ENCODE measurements around the gene CELF2. TPM values are rescaled to one million over a fixed set of nuclear protein-coding genes. Genes with fewer than 3 reads are reported as not detected.
A peak's percentile ranks its signal among the peaks of the same experiment; 100 is the strongest.

Gene CELF2
- total RNA-seq, 4 donors from 2014 or later: 106 to 127 (median 120) TPM

DNA sequence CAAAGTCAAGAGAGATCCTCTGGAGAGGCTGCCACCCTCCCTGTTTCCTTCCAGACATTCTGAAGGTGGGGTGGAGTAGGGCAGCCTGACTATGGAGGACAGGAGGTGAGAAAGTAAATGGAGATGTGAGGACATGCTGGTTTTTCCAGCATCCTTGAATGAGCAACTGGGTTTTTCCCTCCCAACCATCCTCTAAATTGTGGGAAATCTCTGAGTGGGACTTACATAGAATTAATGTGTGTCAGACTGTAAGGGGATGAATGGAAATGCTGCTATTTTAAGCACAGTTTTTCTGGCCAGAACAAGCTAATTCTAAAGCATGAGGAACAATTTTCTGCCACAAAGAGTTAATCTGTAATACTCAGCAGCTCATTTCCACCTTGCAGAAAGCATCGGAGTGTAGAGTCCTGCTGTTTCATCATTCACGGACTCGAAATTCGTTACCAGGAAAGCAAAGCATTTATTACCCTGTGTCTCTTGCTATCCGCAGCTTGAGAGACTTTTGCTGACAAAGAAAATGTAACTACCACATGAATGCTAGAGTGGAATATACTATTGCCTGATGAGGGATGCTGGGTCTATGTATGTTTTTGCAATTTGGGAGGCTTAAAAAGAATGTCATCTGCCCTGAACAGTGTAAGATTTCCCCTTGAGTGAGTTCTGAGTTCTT lies 213.0 kb downstream of the CELF2 start:
- peaks cover 0 to 43% (median 0%) of the 10 kb centered on the region in 3 donors for H3K36me3 ChIP-seq
- peaks cover 0 to 43% (median 12%) of the 10 kb centered on the region in 4 donors for H3K4me1 ChIP-seq
- peak overlapping the region in 1 of 4 donors; percentile 15 for H3K27ac ChIP-seq
- TF ChIP-seq, protein P1, sequence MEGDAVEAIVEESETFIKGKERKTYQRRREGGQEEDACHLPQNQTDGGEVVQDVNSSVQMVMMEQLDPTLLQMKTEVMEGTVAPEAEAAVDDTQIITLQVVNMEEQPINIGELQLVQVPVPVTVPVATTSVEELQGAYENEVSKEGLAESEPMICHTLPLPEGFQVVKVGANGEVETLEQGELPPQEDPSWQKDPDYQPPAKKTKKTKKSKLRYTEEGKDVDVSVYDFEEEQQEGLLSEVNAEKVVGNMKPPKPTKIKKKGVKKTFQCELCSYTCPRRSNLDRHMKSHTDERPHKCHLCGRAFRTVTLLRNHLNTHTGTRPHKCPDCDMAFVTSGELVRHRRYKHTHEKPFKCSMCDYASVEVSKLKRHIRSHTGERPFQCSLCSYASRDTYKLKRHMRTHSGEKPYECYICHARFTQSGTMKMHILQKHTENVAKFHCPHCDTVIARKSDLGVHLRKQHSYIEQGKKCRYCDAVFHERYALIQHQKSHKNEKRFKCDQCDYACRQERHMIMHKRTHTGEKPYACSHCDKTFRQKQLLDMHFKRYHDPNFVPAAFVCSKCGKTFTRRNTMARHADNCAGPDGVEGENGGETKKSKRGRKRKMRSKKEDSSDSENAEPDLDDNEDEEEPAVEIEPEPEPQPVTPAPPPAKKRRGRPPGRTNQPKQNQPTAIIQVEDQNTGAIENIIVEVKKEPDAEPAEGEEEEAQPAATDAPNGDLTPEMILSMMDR (IDR thresholded peaks at IDR 0.05): no peak
- TF ChIP-seq EP300 (IDR thresholded peaks at IDR 0.05) (no peak), POLR2A (IDR thresholded peaks at IDR 0.05) (no peak)
- H3K9me3 ChIP-seq: no peaks in the 10 kb centered on the region
- H3K4me3 ChIP-seq: no peak overlapping the region
- WGBS, 2 donors: 50 to 66% methylated on average over 5 of the region's 5 CpGs
- no peaks in the 10 kb centered on the region for H3K27me3 ChIP-seq
- DNase-seq (ENCODE audit: low spot score in 2 of 2): no peak

DNA sequence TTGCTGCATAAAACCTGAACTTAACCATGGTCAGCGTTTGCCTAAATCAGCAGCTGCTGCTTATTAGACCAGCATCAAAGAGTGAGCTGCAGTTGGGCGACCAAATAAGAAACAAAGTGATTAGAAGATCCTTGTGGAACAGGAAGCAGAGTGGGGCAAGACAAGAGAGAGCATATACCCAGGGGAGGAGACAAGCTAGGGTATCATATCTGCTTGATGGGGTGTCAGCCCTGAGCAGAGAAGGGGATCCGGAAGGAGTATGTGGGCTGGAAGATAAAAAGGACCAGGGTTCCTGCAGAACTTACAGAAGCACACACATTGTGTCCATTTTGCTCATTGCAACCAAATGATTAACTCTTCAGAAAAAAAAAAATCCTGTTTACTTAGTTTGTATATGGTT lies 213.6 kb downstream of the CELF2 start:
- Histone ChIP-seq H3K9me3 (no peaks in the 10 kb centered on the region), H3K4me3 (no peak overlapping the region), H3K4me1 (peaks cover 0 to 44% (median 9%) of the 10 kb centered on the region in 4 donors), H3K27me3 (no peaks in the 10 kb centered on the region), H3K36me3 (peaks cover 0 to 43% (median 0%) of the 10 kb centered on the region in 3 donors), H3K27ac (no peak overlapping the region)
- WGBS, 2 donors: 88 to 93% methylated on average over 3 of the region's 3 CpGs
- no peak for TF ChIP-seq EP300 (IDR thresholded peaks at IDR 0.05)
- TF ChIP-seq, protein P1 (IDR thresholded peaks at IDR 0.05): no peak
- no peak for TF ChIP-seq POLR2A (IDR thresholded peaks at IDR 0.05)
- no peak for DNase-seq (ENCODE audit: low spot score in 2 of 2)

DNA sequence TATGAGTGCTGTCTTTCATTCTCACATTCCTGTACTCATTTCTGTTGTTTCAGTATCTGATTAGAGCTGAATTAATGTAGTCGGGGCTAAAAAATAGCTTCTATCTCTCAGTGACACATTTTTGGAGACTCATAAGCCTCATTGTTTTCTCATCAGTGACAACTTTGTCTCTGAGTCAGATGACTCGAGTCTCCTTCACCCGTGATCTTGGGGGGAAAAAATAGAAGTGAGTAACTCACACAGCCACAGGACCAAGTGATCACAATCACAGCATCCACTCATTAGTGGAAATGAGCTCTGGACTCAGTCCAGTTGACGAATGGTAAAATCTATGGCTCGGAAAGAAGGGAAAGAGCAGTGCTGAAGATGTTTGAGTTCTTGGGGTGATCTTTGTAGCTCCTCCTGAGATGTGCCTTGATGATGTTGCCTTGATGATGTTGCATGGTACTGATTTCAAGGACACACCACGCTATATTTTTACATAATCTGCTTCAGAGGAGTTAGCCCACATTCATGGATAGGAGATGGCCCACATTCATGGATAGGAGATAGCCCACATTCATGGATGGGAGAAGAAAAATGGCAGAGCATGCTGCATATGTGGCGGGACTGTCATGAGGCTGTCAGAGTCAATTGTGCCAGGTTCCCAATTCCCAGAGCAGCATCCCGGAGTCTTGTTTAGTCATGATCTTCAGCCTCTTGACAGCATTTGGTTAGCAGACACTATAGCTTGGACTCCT lies 214.7 kb downstream of the CELF2 start:
- Histone ChIP-seq H3K27me3 (no peaks in the 10 kb centered on the region), H3K36me3 (peaks cover 0 to 43% (median 0%) of the 10 kb centered on the region in 3 donors), H3K4me1 (peaks cover 0 to 44% (median 6%) of the 10 kb centered on the region in 4 donors), H3K9me3 (no peaks in the 10 kb centered on the region), H3K27ac (no peak overlapping the region), H3K4me3 (no peak overlapping the region)
- no peak for DNase-seq (ENCODE audit: low spot score in 2 of 2)
- WGBS, 2 donors: 69 to 77% methylated on average over 8 of the region's 8 CpGs
- TF ChIP-seq, protein P1 (IDR thresholded peaks at IDR 0.05): no peak

DNA sequence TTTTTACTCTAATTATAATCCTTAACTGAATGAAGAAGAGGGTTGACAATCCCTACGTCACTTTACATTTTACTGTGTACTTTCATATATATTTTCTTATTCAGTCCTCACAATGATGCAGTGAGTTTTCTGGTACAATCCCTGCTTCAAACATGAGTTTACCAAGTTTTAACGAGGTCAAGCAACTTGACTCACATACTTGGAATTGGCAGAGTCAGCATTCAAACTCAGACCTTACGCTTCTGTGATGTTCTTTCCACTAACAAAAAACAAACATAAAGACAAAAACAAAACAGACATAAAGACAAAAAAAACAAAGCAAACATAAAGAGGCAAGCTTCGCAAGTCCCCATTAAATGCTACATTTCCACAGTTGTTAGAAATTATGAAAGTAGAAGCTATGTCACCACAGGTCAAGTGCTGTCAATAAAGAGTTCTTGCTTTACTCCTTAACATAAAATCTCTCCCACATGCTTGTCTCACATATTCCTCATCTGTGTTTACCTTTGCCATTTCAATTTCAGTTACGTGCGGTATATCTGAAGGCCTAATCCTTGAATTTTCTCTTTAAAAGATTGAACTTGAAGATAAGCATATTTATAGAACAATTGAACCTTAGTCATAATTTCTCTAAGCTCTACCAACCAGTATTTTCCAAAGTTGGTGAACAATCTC lies 217.3 kb downstream of the CELF2 start:
- no peak overlapping the region for H3K27ac ChIP-seq
- WGBS, 2 donors: 70 to 72% methylated on average over 6 of the region's 6 CpGs
- no peak for DNase-seq (ENCODE audit: low spot score in 2 of 2)
- no peak for TF ChIP-seq EP300 (IDR thresholded peaks at IDR 0.05)
- TF ChIP-seq, protein P1 (IDR thresholded peaks at IDR 0.05): no peak
- no peak for TF ChIP-seq POLR2A (IDR thresholded peaks at IDR 0.05)
- peaks cover 0 to 32% (median 0%) of the 10 kb centered on the region in 3 donors for H3K36me3 ChIP-seq
- H3K4me1 ChIP-seq: peaks cover 0 to 51% (median 4%) of the 10 kb centered on the region in 4 donors
- no peaks in the 10 kb centered on the region for H3K27me3 ChIP-seq
- H3K9me3 ChIP-seq: no peaks in the 10 kb centered on the region
- no peak overlapping the region for H3K4me3 ChIP-seq
